Omental fat pad (tissue), 4 donors: ENCODE results near the gene NTRK1. TPM values are rescaled to one million over a fixed set of nuclear protein-coding genes. Genes with fewer than 3 reads are reported as not detected.

Experiments
- ATAC-seq: fragments of 150-250 bp; one replicate; pipeline ENCODE4 v1.9.1; 2016; ENCODE audit warnings: mild to moderate bottlenecking, moderate library complexity; ENCODE audit not compliant: low FRiP score
- DNase-seq: peaks from one replicate; pipeline ENCODE4 v3.0.0-alpha.2; 2019; ENCODE audit warnings: low spot score
- total RNA-seq, 4 donors: library from RNA; depleted of rRNA; stranded (reverse); fragments of >200 nt; gene quantifications; one replicate each; pipeline ENCODE4 v1.1.0, GENCODE V29; 2016
- TF ChIP-seq, protein P1 (sequence below), 3 donors: fragments of 450-650 bp; IDR thresholded peaks; one replicate each; pipeline ENCODE4 v1.5.1; 2016 to 2017; ENCODE audit warnings: antibody characterized with exemption in 3 of 3, mild to moderate bottlenecking in 3 of 3, moderate library complexity in 2 of 3

Gene NTRK1
- total RNA-seq, 4 donors from 2014 or later, result 1.3 to 6.3 (median 1.6) TPM

DNA sequence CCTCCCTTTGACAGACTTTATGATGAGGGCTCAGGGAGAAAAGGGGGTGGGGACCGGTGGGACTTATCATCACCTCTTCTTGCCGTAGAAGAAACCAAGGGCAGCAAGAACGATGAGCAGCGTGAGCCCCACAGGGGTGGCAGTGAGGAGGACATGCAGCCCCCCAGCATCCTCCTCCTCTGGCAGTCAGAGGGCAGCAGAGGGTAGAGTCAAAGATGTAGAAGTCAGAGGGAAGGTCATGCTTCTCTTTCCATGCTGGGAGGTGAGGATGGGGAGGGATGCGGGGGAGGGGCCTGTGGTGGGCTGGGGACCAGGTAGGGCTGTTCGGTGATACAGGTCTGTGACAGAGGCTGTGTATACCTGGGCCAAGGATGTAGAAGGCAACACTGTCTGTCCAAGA, 16.6 kb upstream of the NTRK1 start:
- DNase-seq (no peak), ATAC-seq (no peak)
- TF ChIP-seq, protein P1, sequence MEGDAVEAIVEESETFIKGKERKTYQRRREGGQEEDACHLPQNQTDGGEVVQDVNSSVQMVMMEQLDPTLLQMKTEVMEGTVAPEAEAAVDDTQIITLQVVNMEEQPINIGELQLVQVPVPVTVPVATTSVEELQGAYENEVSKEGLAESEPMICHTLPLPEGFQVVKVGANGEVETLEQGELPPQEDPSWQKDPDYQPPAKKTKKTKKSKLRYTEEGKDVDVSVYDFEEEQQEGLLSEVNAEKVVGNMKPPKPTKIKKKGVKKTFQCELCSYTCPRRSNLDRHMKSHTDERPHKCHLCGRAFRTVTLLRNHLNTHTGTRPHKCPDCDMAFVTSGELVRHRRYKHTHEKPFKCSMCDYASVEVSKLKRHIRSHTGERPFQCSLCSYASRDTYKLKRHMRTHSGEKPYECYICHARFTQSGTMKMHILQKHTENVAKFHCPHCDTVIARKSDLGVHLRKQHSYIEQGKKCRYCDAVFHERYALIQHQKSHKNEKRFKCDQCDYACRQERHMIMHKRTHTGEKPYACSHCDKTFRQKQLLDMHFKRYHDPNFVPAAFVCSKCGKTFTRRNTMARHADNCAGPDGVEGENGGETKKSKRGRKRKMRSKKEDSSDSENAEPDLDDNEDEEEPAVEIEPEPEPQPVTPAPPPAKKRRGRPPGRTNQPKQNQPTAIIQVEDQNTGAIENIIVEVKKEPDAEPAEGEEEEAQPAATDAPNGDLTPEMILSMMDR (IDR thresholded peaks at IDR 0.05), result no peak

DNA sequence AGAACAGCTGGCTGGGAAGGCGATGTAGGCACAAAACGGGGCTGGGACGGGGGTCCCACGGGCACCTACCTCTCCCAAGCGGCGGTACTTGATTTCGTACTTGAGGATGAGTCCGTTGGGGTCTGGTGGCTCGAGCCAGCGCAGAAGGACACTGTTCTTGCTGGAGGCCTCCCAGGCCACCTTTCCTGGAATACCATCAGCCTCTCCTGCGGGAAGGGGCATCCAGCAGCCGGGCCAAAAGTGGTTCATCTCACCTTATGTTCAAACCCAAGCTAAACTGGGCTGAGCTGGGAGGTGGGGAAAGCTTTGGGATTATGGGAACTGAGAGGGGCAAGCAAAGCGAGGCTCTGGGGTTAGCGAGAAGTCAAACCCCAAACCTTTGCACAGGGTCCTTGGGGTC, 16.0 kb upstream of the NTRK1 start:
- no peak for DNase-seq
- no peak for ATAC-seq
- TF ChIP-seq, protein P1 (IDR thresholded peaks at IDR 0.05), result no peak

DNA sequence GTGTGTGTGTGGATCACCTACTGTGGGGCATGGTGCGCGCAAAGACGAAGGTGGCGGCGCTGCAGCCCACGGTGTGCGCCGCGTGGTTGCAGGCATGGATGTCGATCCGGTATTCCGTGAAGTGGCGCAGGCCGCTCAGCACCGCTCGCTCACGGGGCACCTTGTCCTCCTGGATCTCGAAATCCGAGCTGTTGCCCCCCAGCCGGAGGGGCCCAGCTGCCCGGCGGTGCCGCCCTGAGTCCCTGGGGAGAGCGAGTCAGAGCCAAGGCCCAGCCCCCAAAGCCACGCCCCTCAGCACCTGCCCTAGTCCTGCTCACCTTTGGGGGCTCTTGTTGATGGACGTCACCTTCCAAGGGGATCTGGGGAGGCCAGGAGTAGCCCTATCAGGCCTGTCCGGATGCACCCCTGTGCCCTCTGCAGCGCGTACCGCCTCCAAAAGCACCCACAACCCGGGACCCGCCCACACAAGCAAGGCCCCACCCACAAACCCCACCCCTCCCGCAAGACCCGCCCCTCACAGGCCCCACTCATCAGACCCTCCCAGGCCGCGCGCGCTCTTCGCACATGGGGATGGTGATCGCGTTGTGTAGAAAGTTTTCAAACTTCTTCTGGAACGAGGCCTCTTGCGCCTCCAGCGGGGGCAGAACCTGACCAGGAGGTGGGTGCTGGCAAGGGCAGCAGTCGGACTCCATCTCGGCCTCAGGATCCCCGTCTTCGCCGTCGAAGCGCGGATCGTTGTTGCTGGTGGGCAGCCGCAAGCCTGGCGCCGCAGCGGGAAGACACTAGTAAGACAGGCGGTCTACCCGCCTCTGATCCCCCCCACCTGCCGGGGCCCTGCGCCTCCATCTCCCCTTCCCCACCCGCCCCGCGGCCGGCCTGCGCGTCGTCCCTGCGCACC, 15.4 kb upstream of the NTRK1 start:
- TF ChIP-seq, protein P1 (IDR thresholded peaks at IDR 0.05), result no peak
- ATAC-seq, result no peak
- DNase-seq, result no peak

DNA sequence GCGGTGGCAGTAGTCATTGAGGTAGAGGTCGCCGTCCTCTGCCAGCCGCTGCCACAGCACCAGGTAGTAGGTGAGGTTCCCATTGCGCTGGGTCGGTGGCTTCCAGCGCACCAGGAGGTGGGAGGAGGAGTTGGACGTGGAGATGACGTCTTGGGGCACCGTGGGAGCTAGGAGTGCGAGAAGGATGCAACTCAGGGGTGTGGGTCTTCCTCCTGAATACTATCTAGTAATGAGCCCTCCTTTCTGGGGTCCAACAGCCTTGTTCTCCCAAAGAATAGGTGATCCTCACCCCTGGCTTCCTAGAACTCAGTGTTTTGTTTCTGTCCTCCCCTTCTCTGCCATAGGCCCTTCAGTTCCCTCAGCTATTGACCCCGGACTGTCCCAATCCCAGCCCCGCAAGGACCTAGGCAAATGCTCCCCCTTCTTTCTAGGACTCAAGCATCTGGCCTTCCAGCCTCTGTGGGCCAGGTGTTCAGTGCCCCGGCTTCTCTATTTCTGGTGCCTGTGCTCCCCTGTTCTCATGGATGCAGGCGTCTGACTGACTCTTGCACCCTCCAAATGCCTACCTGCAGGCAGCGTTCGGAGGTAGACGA, 14.6 kb upstream of the NTRK1 start:
- TF ChIP-seq, protein P1 (IDR thresholded peaks at IDR 0.05), result no peak
- no peak for ATAC-seq
- DNase-seq, result no peak

DNA sequence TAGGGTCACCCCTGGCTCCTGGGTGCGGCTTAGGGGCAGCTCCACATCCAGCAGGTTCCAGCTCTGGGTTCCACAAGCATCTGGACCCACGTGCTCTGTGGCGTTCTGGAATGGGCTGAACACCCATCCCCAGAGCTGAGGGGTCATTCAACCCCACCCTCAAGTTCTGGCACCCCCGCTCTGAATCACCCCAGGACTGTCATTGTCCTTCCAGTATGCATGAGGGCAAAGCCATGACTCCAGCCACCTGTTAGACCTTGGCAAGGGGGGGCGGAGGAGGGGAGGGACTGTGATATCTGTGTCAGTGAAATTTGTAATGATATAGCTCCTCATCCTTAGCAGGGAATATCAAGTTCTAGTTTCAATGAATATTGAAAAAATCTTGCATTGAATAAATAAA, 14.0 kb upstream of the NTRK1 start:
- no peak for DNase-seq
- TF ChIP-seq, protein P1 (IDR thresholded peaks at IDR 0.05), result no peak
- ATAC-seq, result no peak

DNA sequence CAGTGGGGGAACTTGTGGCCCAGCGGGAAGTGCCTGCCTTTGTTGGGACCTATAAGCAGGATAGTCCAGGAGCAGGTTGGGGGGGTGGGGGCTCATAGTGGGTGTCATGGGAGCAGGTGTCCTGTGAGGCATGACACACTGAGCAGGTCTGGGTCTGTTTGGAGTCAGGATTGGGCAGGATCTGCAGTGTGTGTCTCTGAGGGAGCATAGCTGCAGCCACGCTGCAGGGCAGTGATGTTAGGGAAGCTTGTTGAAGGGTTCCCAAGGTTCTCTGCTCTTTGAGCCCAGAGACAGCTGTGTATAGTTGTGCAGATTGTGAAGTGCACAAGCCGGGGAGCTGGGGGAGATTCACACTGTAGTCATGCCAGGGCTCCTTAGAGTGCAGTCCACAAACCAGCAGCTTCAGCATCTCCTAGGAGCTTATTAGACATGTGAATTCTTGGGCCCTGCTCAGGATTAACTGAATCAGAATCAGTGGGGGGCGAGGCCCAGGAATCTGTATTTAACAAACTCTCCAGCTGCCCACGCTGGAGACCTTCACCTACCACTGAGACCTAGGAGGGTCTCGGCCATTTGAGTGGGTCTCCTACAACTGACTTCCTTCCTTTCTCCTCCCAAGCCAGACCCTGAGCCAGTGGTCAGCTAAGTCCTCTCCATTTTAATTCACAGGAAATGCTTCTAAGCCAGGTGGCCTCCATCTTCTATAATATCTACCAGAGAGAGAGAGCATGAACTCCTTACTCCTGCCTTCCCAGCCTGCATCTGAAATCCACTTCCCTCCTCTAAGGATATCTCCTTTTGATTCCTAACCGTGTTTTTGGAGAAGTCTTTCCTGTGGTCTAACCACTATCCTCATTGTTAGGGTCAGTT, 12.8 kb upstream of the NTRK1 start:
- ATAC-seq (no peak), DNase-seq (no peak)
- TF ChIP-seq, protein P1 (IDR thresholded peaks at IDR 0.05), result no peak
